ENCODE measurements around the gene ARHGEF25. TPM values are rescaled to one million over a fixed set of nuclear protein-coding genes. Genes with fewer than 3 reads are reported as not detected.

Gene ARHGEF25
- total and polyA plus RNA-seq, 2 of the 13 experiments (the other 11 are each of a cell fraction or from before 2014, with no cell fraction given), result 11.5 to 12.5 TPM

- TF ChIP-seq ZBTB46 (CRISPR knock-in tag; IDR thresholded peaks at IDR 0.05; ENCODE audit: borderline replicate concordance) (no peak), FOXC1 (CRISPR knock-in tag; IDR thresholded peaks at IDR 0.05; ENCODE audit: borderline replicate concordance) (0 out of 2 replicates have a peak, but pooled peaks have one; percentile 18), SNAPC4 (CRISPR knock-in tag; IDR thresholded peaks at IDR 0.05) (0 out of 2 replicates have a peak, but pooled peaks have one; percentile 51), ZC3H4 (CRISPR knock-in tag; IDR thresholded peaks at IDR 0.05; ENCODE audit: borderline replicate concordance) (0 out of 2 replicates have a peak, but pooled peaks have one; percentile 34), DPF2 (CRISPR knock-in tag; IDR thresholded peaks at IDR 0.05; ENCODE audit: borderline replicate concordance, low read depth) (no peak), ZGPAT (CRISPR knock-in tag; IDR thresholded peaks at IDR 0.05) (peak; percentile 82)
- TF ChIP-seq, protein P1, sequence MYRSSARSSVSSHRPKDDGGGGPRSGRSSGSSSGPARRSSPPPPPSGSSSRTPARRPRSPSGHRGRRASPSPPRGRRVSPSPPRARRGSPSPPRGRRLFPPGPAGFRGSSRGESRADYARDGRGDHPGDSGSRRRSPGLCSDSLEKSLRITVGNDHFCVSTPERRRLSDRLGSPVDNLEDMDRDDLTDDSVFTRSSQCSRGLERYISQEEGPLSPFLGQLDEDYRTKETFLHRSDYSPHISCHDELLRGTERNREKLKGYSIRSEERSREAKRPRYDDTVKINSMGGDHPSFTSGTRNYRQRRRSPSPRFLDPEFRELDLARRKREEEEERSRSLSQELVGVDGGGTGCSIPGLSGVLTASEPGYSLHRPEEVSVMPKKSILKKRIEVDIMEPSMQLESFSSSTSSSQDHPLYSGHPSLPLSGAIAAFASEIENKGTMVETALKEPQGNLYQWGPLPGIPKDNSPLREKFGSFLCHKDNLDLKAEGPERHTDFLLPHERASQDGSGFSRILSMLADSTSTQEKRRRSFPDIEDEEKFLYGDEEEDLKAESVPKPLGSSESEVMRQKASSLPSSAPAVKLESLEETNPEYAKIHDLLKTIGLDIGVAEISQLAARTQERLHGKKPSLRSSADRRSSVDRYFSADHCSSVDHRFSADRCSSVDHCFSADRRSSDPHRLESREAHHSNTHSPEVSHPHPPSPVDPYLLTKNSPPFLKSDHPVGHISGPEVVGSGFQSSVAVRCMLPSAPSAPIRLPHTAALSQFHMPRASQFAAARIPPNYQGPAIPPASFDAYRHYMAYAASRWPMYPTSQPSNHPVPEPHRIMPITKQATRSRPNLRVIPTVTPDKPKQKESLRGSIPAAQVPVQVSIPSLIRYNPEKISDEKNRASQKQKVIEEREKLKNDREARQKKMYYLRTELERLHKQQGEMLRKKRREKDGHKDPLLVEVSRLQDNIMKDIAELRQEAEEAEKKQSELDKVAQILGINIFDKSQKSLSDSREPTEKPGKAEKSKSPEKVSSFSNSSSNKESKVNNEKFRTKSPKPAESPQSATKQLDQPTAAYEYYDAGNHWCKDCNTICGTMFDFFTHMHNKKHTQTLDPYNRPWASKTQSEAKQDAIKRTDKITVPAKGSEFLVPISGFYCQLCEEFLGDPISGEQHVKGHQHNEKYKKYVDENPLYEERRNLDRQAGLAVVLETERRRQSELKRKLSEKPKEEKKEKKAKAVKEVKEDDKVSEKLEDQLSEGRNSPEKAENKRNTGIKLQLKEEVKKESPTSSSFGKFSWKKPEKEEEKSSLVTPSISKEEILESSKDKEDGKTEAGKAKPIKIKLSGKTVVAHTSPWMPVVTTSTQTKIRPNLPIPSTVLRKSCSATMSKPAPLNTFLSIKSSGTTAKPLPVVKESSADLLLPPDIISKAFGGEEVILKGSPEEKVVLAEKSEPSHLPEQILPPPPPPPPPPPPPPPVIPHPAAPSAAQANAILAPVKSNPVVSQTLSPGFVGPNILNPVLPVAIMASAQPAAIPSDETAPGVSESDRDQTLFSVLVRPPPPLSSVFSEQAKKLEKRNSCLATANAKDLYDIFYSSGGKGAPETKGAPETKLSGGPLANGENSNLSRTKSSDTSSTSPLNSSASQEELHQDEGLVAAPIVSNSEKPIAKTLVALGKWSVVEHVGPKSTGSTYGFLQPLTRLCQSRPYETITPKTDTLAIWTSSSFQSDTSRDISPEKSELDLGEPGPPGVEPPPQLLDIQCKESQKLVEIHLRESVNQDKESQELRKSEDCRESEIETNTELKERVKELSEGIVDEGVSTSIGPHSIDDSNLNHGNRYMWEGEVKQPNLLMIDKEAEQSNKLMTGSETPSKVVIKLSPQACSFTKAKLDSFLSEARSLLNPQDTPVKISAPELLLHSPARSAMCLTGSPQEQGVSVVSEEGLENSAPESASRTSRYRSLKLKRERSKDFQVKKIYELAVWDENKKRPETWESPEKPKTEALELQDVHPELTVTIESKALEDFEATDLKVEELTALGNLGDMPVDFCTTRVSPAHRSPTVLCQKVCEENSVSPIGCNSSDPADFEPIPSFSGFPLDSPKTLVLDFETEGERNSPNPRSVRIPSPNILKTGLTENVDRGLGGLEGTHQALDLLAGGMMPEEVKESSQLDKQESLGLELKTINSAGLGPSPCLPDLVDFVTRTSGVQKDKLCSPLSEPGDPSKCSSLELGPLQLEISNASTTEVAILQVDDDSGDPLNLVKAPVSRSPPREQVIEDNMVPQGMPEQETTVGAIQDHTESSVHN (CRISPR knock-in tag; IDR thresholded peaks at IDR 0.05), result no peak
Observed at GRCh38 chr12:57611108-57611826, at the start of gene ARHGEF25 (continued).
